Neural crest cell (in vitro differentiated cells): ENCODE results near the gene ENOSF1. TPM values are rescaled to one million over a fixed set of nuclear protein-coding genes. Genes with fewer than 3 reads are reported as not detected.
"Not testable (repeated sequence)": the region's sequence is repeated elsewhere in the genome, so short reads cannot be mapped to it uniquely, and the experiment has no call there.

Experiments used
- DNase-seq: peaks from one replicate; pipeline ENCODE4 v3.0.0; 2021; ENCODE audit warnings: low read depth, mixed read lengths, low spot score
- H3K27ac Mint-ChIP-seq: one replicate; pipeline ENCODE4 v1.8.0; 2021; ENCODE audit warnings: mild to moderate bottlenecking, mixed read lengths; ENCODE audit not compliant: unreplicated experiment
- H3K27me3 Mint-ChIP-seq: 2 replicates; pipeline ENCODE4 v1.8.0; 2021; ENCODE audit warnings: low read depth, mild to moderate bottlenecking, mixed read lengths
- H3K36me3 Mint-ChIP-seq: 2 replicates; pipeline ENCODE4 v1.8.0; 2021; ENCODE audit warnings: low read depth, mild to moderate bottlenecking, mixed read lengths
- H3K4me1 Mint-ChIP-seq: 2 replicates; pipeline ENCODE4 v1.8.0; 2021; ENCODE audit warnings: mixed read lengths
- H3K4me3 Mint-ChIP-seq: one replicate; pipeline ENCODE4 v1.8.0; 2021; ENCODE audit warnings: mild to moderate bottlenecking, mixed read lengths
- H3K9me3 Mint-ChIP-seq: 2 replicates; pipeline ENCODE4 v1.8.0; 2021; ENCODE audit warnings: mixed read lengths
- CTCF ChIP-seq: fragments of 200-600 bp; sonication (generic); conservative IDR thresholded peaks from 2 replicates; pipeline ENCODE4 v1.5.0; 2021; ENCODE audit warnings: antibody characterized with exemption, mild to moderate bottlenecking
- total RNA-seq: library from RNA; stranded (reverse); gene quantifications from 2 replicates; pipeline ENCODE4 v1.2.1, GENCODE V29; 2021

The ENOSF1 gene
- total RNA-seq, 1 donor from 2014 or later, result 78.6 TPM

GRCh38 chr18:730120-730519 lies 17.7 kb upstream of the ENOSF1 start:
- not testable (repeated sequence) for DNase-seq, H3K4me3 Mint-ChIP-seq, H3K27me3 Mint-ChIP-seq, H3K4me1 Mint-ChIP-seq, H3K9me3 Mint-ChIP-seq, H3K27ac Mint-ChIP-seq
- H3K36me3 Mint-ChIP-seq, result peaks cover 16% of the 10 kb centered on the region
- peak; percentile 45 for TF ChIP-seq CTCF

GRCh38 chr18:725646-726045 lies 13.2 kb upstream of the ENOSF1 start:
- H3K4me1 Mint-ChIP-seq, result peaks cover 10% of the 10 kb centered on the region
- no peaks in the 10 kb centered on the region for H3K27me3 Mint-ChIP-seq
- H3K27ac Mint-ChIP-seq, result no peak overlapping the region
- TF ChIP-seq CTCF, result no peak
- DNase-seq, result no peak
- peaks cover 17% of the 10 kb centered on the region for H3K36me3 Mint-ChIP-seq
- no peaks in the 10 kb centered on the region for H3K9me3 Mint-ChIP-seq
- H3K4me3 Mint-ChIP-seq, result no peak overlapping the region

GRCh38 chr18:723541-724080 lies 11.2 kb upstream of the ENOSF1 start:
- Mint-ChIP-seq H3K27ac (no peak overlapping the region), H3K9me3 (no peaks in the 10 kb centered on the region), H3K4me3 (no peak overlapping the region), H3K27me3 (no peaks in the 10 kb centered on the region), H3K36me3 (peaks cover 17% of the 10 kb centered on the region), H3K4me1 (peaks cover 10% of the 10 kb centered on the region)
- no peak for DNase-seq
- no peak for TF ChIP-seq CTCF

- Mint-ChIP-seq H3K9me3 (no peaks in the 10 kb centered on the region), H3K27me3 (no peaks in the 10 kb centered on the region), H3K4me3 (no peak overlapping the region), H3K4me1 (no peaks in the 10 kb centered on the region), H3K27ac (no peak overlapping the region), H3K36me3 (peaks cover 4% of the 10 kb centered on the region)
- DNase-seq, result no peak
- TF ChIP-seq CTCF, result no peak
Observed at GRCh38 chr18:717003-717402, 4.6 kb upstream of the ENOSF1 start.

GRCh38 chr18:715626-716025 lies 3.2 kb upstream of the ENOSF1 start:
- no peak for TF ChIP-seq CTCF
- peaks cover 3% of the 10 kb centered on the region for H3K36me3 Mint-ChIP-seq
- no peak for DNase-seq
- no peaks in the 10 kb centered on the region for H3K27me3 Mint-ChIP-seq
- no peak overlapping the region for H3K27ac Mint-ChIP-seq
- H3K4me1 Mint-ChIP-seq, result peaks cover 10% of the 10 kb centered on the region
- H3K9me3 Mint-ChIP-seq, result no peaks in the 10 kb centered on the region
- H3K4me3 Mint-ChIP-seq, result no peak overlapping the region

GRCh38 chr18:713135-713490 lies 683 bp upstream of the ENOSF1 start:
- H3K36me3 Mint-ChIP-seq, result peaks cover 4% of the 10 kb centered on the region
- H3K27ac Mint-ChIP-seq, result no peak overlapping the region
- no peak overlapping the region for H3K4me3 Mint-ChIP-seq
- H3K27me3 Mint-ChIP-seq, result no peaks in the 10 kb centered on the region
- H3K4me1 Mint-ChIP-seq, result peaks cover 26% of the 10 kb centered on the region
- no peak for DNase-seq
- TF ChIP-seq CTCF, result no peak
- H3K9me3 Mint-ChIP-seq, result no peaks in the 10 kb centered on the region
